Activated B cell treated with CpG ODN at 0.5 μM for 24 hours (primary cell): ENCODE results near the gene ENDOU. TPM values are rescaled to one million over a fixed set of nuclear protein-coding genes. Genes with fewer than 3 reads are reported as not detected.
A peak's percentile ranks its signal among the peaks of the same experiment; 100 is the strongest.

ENCODE experiments used
- ATAC-seq: fragments of 200-7000 bp; cut with Tn5 transposase; one replicate; pipeline ENCODE4 v1.10.0; 2021; ENCODE audit warnings: low read depth, mild to moderate bottlenecking, moderate library complexity
- CTCF ChIA-PET: fragments of 350-600 bp; sonication (Branson Sonifier 250); formaldehyde crosslinking; loops from one replicate; lab custom pipeline; 2021; ENCODE audit warnings: antibody characterized with exemption; lab: Charles Lee
- POLR2A ChIA-PET: fragments of 350-600 bp; sonication (Branson Sonifier 250); formaldehyde crosslinking; loops from one replicate; lab custom pipeline; 2021; ENCODE audit warnings: antibody characterized with exemption; lab: Charles Lee
- DNase-seq: peaks from one replicate; pipeline ENCODE4 v3.0.0; 2022
- H3K27ac Mint-ChIP-seq: one replicate; pipeline ENCODE4 v1.8.0; 2020; ENCODE audit warnings: mixed read lengths
- H3K27me3 Mint-ChIP-seq: one replicate; pipeline ENCODE4 v1.8.0; 2021; ENCODE audit warnings: mixed read lengths
- H3K36me3 Mint-ChIP-seq: one replicate; pipeline ENCODE4 v1.8.0; 2021; ENCODE audit warnings: low read depth, mixed read lengths
- H3K4me1 Mint-ChIP-seq: one replicate; pipeline ENCODE4 v1.8.0; 2021; ENCODE audit warnings: mixed read lengths
- H3K4me3 Mint-ChIP-seq: one replicate; pipeline ENCODE4 v1.8.0; 2020; ENCODE audit warnings: mild to moderate bottlenecking, mixed read lengths
- H3K9me3 Mint-ChIP-seq: one replicate; pipeline ENCODE4 v1.8.0; 2020; ENCODE audit warnings: mixed read lengths
- intact Hi-C: fragments of 100-400 bp; cut with micrococcal nuclease; formaldehyde crosslinking; loops from one replicate; pipeline ENCODE4 v1.15.1; 2024
- total RNA-seq: library from RNA; stranded (reverse); gene quantifications from 2 replicates; pipeline ENCODE4 v1.2.3, GENCODE V29; 2022
- TF ChIP-seq, protein P1 (sequence below): fragments of 200-600 bp; IDR thresholded peaks from one replicate; pipeline ENCODE4 v1.8.0; 2022; ENCODE audit warnings: antibody characterized with exemption, mild to moderate bottlenecking

ENDOU gene
- total RNA-seq, 1 donor from 2014 or later, result 0.24 TPM

DNA sequence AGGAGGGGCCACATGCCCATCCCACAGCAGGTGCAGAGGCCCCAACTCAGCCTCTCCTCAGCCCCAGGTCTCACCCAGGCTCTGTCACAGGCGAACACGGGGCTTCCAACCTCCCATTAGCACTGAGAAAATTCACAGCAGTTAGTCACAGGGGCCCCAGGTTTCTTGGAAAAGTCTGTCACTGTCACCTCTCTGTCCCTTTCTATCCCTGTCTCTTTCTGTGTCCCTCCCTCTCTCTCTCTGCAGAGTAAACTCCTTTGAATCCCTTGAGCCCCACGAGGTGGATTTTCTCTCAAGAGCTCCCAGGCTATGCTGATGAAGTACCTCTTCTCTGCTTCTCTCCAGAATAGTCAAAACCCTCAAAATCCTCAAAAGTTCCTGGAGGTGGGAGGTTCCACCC lies 14.0 kb upstream of the ENDOU start:
- H3K4me1 Mint-ChIP-seq, result peaks cover 52% of the 10 kb centered on the region
- TF ChIP-seq, protein P1, sequence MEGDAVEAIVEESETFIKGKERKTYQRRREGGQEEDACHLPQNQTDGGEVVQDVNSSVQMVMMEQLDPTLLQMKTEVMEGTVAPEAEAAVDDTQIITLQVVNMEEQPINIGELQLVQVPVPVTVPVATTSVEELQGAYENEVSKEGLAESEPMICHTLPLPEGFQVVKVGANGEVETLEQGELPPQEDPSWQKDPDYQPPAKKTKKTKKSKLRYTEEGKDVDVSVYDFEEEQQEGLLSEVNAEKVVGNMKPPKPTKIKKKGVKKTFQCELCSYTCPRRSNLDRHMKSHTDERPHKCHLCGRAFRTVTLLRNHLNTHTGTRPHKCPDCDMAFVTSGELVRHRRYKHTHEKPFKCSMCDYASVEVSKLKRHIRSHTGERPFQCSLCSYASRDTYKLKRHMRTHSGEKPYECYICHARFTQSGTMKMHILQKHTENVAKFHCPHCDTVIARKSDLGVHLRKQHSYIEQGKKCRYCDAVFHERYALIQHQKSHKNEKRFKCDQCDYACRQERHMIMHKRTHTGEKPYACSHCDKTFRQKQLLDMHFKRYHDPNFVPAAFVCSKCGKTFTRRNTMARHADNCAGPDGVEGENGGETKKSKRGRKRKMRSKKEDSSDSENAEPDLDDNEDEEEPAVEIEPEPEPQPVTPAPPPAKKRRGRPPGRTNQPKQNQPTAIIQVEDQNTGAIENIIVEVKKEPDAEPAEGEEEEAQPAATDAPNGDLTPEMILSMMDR, result no peak
- H3K27ac Mint-ChIP-seq, result peak overlapping the region; percentile 82
- POLR2A ChIA-PET, result interaction anchor here (1.1 to 6.6 kb wide), 7 partner anchors 13 to 342 kb away, joined by 3 to 84 read pairs (median 13); partner anchors contain the start of genes ENDOU and RAPGEF3
- no peaks in the 10 kb centered on the region for H3K36me3 Mint-ChIP-seq
- no peak for ATAC-seq
- H3K27me3 Mint-ChIP-seq, result no peaks in the 10 kb centered on the region
- CTCF ChIA-PET, result interaction anchor here (1.1 to 10.0 kb wide), 8 partner anchors 8 to 707 kb away, joined by 3 to 416 read pairs (median 102); partner anchors contain the start of genes ENDOU, RAPGEF3 and SLC48A1
- intact Hi-C loops, result no loop called here
- no peaks in the 10 kb centered on the region for H3K9me3 Mint-ChIP-seq
- no peak for DNase-seq
- no peak overlapping the region for H3K4me3 Mint-ChIP-seq

- no peaks in the 10 kb centered on the region for H3K9me3 Mint-ChIP-seq
- ChIA-PET CTCF (interaction anchor here (7.5 to 10.0 kb wide), 2 partner anchors 32 to 42 kb away, joined by 94 to 416 read pairs; partner anchors contain the start of gene SLC48A1), POLR2A (interaction anchor here (6.6 kb wide), 1 partner anchor 29 kb away, joined by 48 read pairs; no protein-coding TSS in a partner anchor)
- no peaks in the 10 kb centered on the region for H3K27me3 Mint-ChIP-seq
- TF ChIP-seq, protein P1, result no peak
- peaks cover 40% of the 10 kb centered on the region for H3K4me1 Mint-ChIP-seq
- intact Hi-C loops, result no loop called here
- no peak overlapping the region for H3K27ac Mint-ChIP-seq
- H3K36me3 Mint-ChIP-seq, result no peaks in the 10 kb centered on the region
- no peak overlapping the region for H3K4me3 Mint-ChIP-seq
- no peak for DNase-seq
- ATAC-seq, result no peak
These were observed 12.8 kb upstream of the ENDOU start for GRCh38 chr12:47737936-47738594.

DNA sequence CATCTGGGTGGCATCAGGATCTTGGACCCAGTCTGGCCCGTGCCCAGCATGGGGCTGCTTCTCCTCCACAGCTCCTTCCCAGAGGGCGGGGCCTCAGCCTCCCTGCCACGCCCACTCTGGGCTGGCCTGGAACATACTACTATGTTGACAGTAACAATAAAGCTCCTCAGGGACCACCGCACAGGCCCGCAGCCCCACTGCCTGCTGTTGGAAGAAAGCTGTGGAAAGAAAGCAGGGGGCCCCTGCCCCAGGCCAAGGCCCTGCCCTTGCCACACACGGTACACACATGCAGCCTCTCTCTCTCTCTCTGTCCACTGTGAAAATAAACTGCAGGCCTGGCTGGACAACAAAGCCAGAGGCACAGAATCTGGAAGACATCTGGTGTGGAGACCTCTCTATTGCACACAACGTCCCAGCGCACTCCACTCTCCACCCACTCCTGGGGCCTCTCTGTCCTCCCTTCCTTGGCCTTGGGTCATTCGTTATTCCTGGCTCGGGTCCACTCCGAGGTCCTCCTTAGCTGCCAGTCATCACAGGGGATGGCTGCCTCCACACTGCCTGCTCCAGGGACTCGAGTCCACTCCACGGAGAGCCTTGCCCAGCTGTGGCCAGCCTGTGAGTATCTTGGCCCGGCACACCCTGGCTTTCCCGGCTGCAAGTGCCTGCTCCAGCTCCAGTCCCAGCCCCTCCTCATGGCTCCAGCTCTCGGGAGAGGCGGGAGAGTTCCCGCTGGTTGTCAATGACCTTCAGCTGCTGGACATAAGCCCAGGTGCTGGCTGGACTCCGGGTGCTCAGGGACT lies 11.8 kb upstream of the ENDOU start:
- CTCF ChIA-PET, result interaction anchor here (0.8 to 1.6 kb wide), 4 partner anchors 21 to 102 kb away, joined by 3 to 7 read pairs (median 4); partner anchors contain the start of gene RAPGEF3
- no peaks in the 10 kb centered on the region for H3K27me3 Mint-ChIP-seq

DNA sequence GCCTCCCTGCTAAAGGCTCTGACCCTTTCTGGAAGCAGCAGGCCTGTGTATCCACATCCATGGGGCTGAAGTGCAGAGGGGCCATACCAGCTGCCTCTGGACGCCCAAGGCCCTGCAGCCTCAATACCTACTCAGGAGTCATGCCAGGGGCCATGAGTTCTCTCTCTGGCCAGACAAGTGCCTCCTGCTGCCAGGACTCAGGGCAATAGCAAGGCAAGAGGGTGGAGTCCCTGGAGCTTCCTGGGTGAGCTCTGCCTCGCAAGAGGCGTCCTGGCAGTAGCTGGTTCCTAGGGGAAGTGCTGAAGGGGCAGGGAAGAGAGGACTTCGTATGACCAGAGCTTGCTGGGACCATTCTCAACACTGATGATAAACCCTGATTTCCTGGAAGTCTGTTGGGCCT lies 10.9 kb upstream of the ENDOU start:
- no peak for DNase-seq
- H3K36me3 Mint-ChIP-seq, result no peaks in the 10 kb centered on the region
- H3K27ac Mint-ChIP-seq, result peak overlapping the region; percentile 59
- TF ChIP-seq, protein P1, result no peak
- ChIA-PET CTCF (interaction anchor here (0.8 to 1.6 kb wide), 3 partner anchors 21 to 103 kb away, joined by 3 to 7 read pairs (median 4); partner anchors contain the start of gene RAPGEF3), POLR2A (interaction anchor here (1.3 to 1.5 kb wide), 2 partner anchors 9 to 22 kb away, joined by 3 to 5 read pairs; partner anchors contain the start of gene RAPGEF3)
- no peaks in the 10 kb centered on the region for H3K27me3 Mint-ChIP-seq
- peaks cover 29% of the 10 kb centered on the region for H3K4me1 Mint-ChIP-seq
- no peak for ATAC-seq
- H3K4me3 Mint-ChIP-seq, result no peak overlapping the region
- intact Hi-C loops, result no loop called here
- no peaks in the 10 kb centered on the region for H3K9me3 Mint-ChIP-seq

More for the DNA sequence above, 11.8 kb upstream of the ENDOU start:
- POLR2A ChIA-PET, result interaction anchor here (1.5 kb wide), 1 partner anchor 21 kb away, joined by 5 read pairs; the partner anchor contains the start of gene RAPGEF3
- H3K4me1 Mint-ChIP-seq, result peaks cover 37% of the 10 kb centered on the region
- no peak overlapping the region for H3K4me3 Mint-ChIP-seq
- no peaks in the 10 kb centered on the region for H3K9me3 Mint-ChIP-seq
- intact Hi-C loops, result no loop called here
- no peak for ATAC-seq
- no peak overlapping the region for H3K27ac Mint-ChIP-seq
- no peak for DNase-seq
- TF ChIP-seq, protein P1, result no peak
- H3K36me3 Mint-ChIP-seq, result no peaks in the 10 kb centered on the region
